Tibial nerve (tissue), 3 donors: ENCODE measurements around the gene STUM.

Experiments
- CTCF ChIP-seq, 5 experiments: fragments of 200-600 bp in 3 of 5; fragments of 450-650 bp in 2 of 5; sonication (generic) in 3 of 5; IDR thresholded peaks; one replicate each; pipeline ENCODE4 v1.5.1; 2016 to 2019; ENCODE audit warnings: antibody characterized with exemption in 5 of 5, mild to moderate bottlenecking in 3 of 5, moderate library complexity in 2 of 5
- POLR2A ChIP-seq, 2 donors: fragments of 450-650 bp; IDR thresholded peaks; one replicate each; pipeline ENCODE4 v1.6.1; 2017; ENCODE audit warnings: antibody characterized with exemption in 2 of 2, mild to moderate bottlenecking in 2 of 2, moderate library complexity in 2 of 2

GRCh38 chr1:226541231-226541630 lies 7.3 kb upstream of the STUM start:
- TF ChIP-seq CTCF (IDR thresholded peaks at IDR 0.05) (no peak), POLR2A (IDR thresholded peaks at IDR 0.05) (no peak)
